MM.1S (cell line): Measurements from ENCODE around the gene POFUT1.

Experiments used
- DNase-seq: peaks from one replicate; pipeline ENCODE4 v3.0.0-alpha.2; 2015
- H2AFZ ChIP-seq: fragments of 300-600 bp; sonication (generic); 2 replicates; pipeline ENCODE4 v1.6.0; 2016; ENCODE audit warnings: antibody characterized with exemption, low read length
- H3F3A ChIP-seq: fragments of 300-600 bp; sonication (generic); 2 replicates; pipeline ENCODE4 v1.6.1; 2016; ENCODE audit warnings: mild to moderate bottlenecking, antibody characterized with exemption, low read length, moderate library complexity, mixed read lengths; ENCODE audit not compliant: insufficient read depth
- H3K27ac ChIP-seq: fragments of 300-600 bp; sonication (generic); 2 replicates; pipeline ENCODE4 v1.5.1; 2016; ENCODE audit warnings: mild to moderate bottlenecking, low read length
- H3K27me3 ChIP-seq: fragments of 300-600 bp; sonication (generic); replicated peaks from 2 replicates; pipeline ENCODE4 v1.6.0; 2016; ENCODE audit warnings: low read length; ENCODE audit not compliant: insufficient read depth
- H3K36me3 ChIP-seq: fragments of 300-600 bp; sonication (generic); replicated peaks from 2 replicates; pipeline ENCODE4 v1.6.1; 2016; ENCODE audit warnings: mild to moderate bottlenecking, low read length, mixed read lengths; ENCODE audit not compliant: insufficient read depth
- H3K4me1 ChIP-seq: fragments of 300-600 bp; sonication (generic); 2 replicates; pipeline ENCODE4 v1.6.1; 2016; ENCODE audit warnings: low read length, mixed read lengths
- H3K4me2 ChIP-seq: fragments of 300-600 bp; sonication (generic); 2 replicates; pipeline ENCODE4 v1.6.0; 2016; ENCODE audit warnings: low read depth, low read length
- H3K4me3 ChIP-seq: fragments of 300-600 bp; sonication (generic); 2 replicates; pipeline ENCODE4 v1.5.1; 2016; ENCODE audit warnings: low read length, mixed read lengths
- H3K79me2 ChIP-seq: fragments of 300-600 bp; sonication (generic); 2 replicates; pipeline ENCODE4 v1.6.1; 2016; ENCODE audit warnings: mixed run types, low read length, mixed read lengths
- H3K9ac ChIP-seq: fragments of 300-600 bp; sonication (generic); 2 replicates; pipeline ENCODE4 v1.6.1; 2016; ENCODE audit warnings: low read length, mixed read lengths
- H3K9me2 ChIP-seq: fragments of 300-600 bp; sonication (generic); replicated peaks from 2 replicates; pipeline ENCODE4 v1.6.1; 2016; ENCODE audit warnings: mild to moderate bottlenecking, low read length, mixed read lengths; ENCODE audit not compliant: insufficient read depth
- H3K9me3 ChIP-seq: fragments of 300-600 bp; sonication (generic); replicated peaks from 2 replicates; pipeline ENCODE4 v1.6.1; 2016; ENCODE audit warnings: mild to moderate bottlenecking, low read length, mixed read lengths; ENCODE audit not compliant: insufficient read depth
- H4K20me1 ChIP-seq: fragments of 300-600 bp; sonication (generic); 2 replicates; pipeline ENCODE4 v1.6.1; 2016; ENCODE audit warnings: mild to moderate bottlenecking, low read length, moderate library complexity, mixed read lengths; ENCODE audit not compliant: insufficient read depth
- CTCF ChIP-seq: fragments of 300-600 bp; sonication (generic); IDR thresholded peaks from 2 replicates; pipeline ENCODE4 v1.5.1; 2016; ENCODE audit warnings: antibody characterized with exemption, low read length, mixed read lengths
- EZH2 ChIP-seq: fragments of 300-600 bp; sonication (generic); optimal IDR thresholded peaks from 2 replicates; pipeline ENCODE3; 2017; ENCODE audit warnings: low read depth, mild to moderate bottlenecking, antibody characterized with exemption, low read length, mixed read lengths
- EZH2phosphoT487 ChIP-seq: fragments of 300-600 bp; sonication (generic); IDR thresholded peaks from 2 replicates; pipeline ENCODE4 v1.6.1; 2018; ENCODE audit warnings: antibody characterized with exemption, low read length

The POFUT1 gene

GRCh38 chr20:32184961-32185603, 22.6 kb upstream of the POFUT1 start:
- Histone ChIP-seq H3K4me2 (no peak overlapping the region), H3K9me2 (no peaks in the 10 kb centered on the region), H3K27me3 (no peaks in the 10 kb centered on the region), H3K9me3 (no peaks in the 10 kb centered on the region), H2AFZ (no peak overlapping the region), H3K4me1 (no peaks in the 10 kb centered on the region), H3K36me3 (no peaks in the 10 kb centered on the region), H3K27ac (no peak overlapping the region), H4K20me1 (no peaks in the 10 kb centered on the region), H3F3A (no peaks in the 10 kb centered on the region), H3K4me3 (no peak overlapping the region), H3K9ac (no peak overlapping the region), H3K79me2 (no peaks in the 10 kb centered on the region)
- TF ChIP-seq EZH2, result no peak
- no peak for TF ChIP-seq EZH2phosphoT487
- no peak for TF ChIP-seq CTCF
- DNase-seq, result no peak

GRCh38 chr20:32186506-32186905, 21.2 kb upstream of the POFUT1 start:
- Histone ChIP-seq H3K9ac (no peak overlapping the region), H4K20me1 (no peaks in the 10 kb centered on the region), H3F3A (no peaks in the 10 kb centered on the region), H3K27ac (no peak overlapping the region), H3K27me3 (no peaks in the 10 kb centered on the region), H3K4me1 (no peaks in the 10 kb centered on the region), H3K9me3 (no peaks in the 10 kb centered on the region), H3K36me3 (no peaks in the 10 kb centered on the region), H3K79me2 (no peaks in the 10 kb centered on the region), H3K4me2 (no peak overlapping the region), H2AFZ (no peak overlapping the region), H3K4me3 (no peak overlapping the region), H3K9me2 (no peaks in the 10 kb centered on the region)
- no peak for DNase-seq
- no peak for TF ChIP-seq CTCF
- no peak for TF ChIP-seq EZH2
- TF ChIP-seq EZH2phosphoT487, result no peak

GRCh38 chr20:32188376-32189122, 19.1 kb upstream of the POFUT1 start:
- Histone ChIP-seq H3K9me3 (no peaks in the 10 kb centered on the region), H3K79me2 (no peaks in the 10 kb centered on the region), H3K4me3 (no peak overlapping the region), H3K36me3 (no peaks in the 10 kb centered on the region), H3K27me3 (no peaks in the 10 kb centered on the region), H3K4me1 (no peaks in the 10 kb centered on the region), H3K4me2 (no peak overlapping the region), H3K9ac (no peak overlapping the region), H2AFZ (no peak overlapping the region), H3F3A (no peaks in the 10 kb centered on the region), H3K27ac (no peak overlapping the region), H4K20me1 (no peaks in the 10 kb centered on the region), H3K9me2 (no peaks in the 10 kb centered on the region)
- DNase-seq, result no peak
- TF ChIP-seq EZH2phosphoT487 (no peak), EZH2 (no peak)

- Histone ChIP-seq H3K4me2 (no peak overlapping the region), H3K9me3 (no peaks in the 10 kb centered on the region), H3K4me1 (no peaks in the 10 kb centered on the region), H3K4me3 (no peak overlapping the region), H3K36me3 (no peaks in the 10 kb centered on the region), H4K20me1 (no peaks in the 10 kb centered on the region), H3K9ac (no peak overlapping the region), H3K27me3 (no peaks in the 10 kb centered on the region), H3K27ac (no peak overlapping the region), H2AFZ (no peak overlapping the region), H3F3A (no peaks in the 10 kb centered on the region), H3K9me2 (no peaks in the 10 kb centered on the region), H3K79me2 (no peaks in the 10 kb centered on the region)
- TF ChIP-seq EZH2 (no peak), EZH2phosphoT487 (no peak), CTCF (no peak)
- DNase-seq, result no peak
These were observed 18.6 kb upstream of the POFUT1 start for GRCh38 chr20:32189123-32189410.
